HL-60 (cell line): ENCODE data around the gene DHCR24.

ENCODE experiments used
- DNase-seq, 2 experiments: peaks; one replicate each; pipeline ENCODE4 v3.0.0-alpha.2; 2010 to 2020; ENCODE audit warnings: low read depth in 1 of 2, low spot score in 1 of 2
- H3K27ac ChIP-seq: fragments of 250-450 bp; sonication (Bioruptor Pico); replicated peaks from 2 replicates; pipeline ENCODE4 v1.5.1; 2020; ENCODE audit warnings: mild to moderate bottlenecking, moderate library complexity
- H3K27me3 ChIP-seq: fragments of 250-450 bp; sonication (Bioruptor Pico); 2 replicates; pipeline ENCODE4 v1.5.1; 2021; ENCODE audit warnings: mild to moderate bottlenecking, moderate library complexity; ENCODE audit not compliant: insufficient read depth, poor library complexity, severe bottlenecking
- H3K4me3 ChIP-seq: replicated peaks from 2 replicates; pipeline ENCODE4 v1.5.1; 2011; ENCODE audit warnings: mild to moderate bottlenecking, control low read depth, low read length; ENCODE audit not compliant: insufficient read depth
- GABPA ChIP-seq: IDR thresholded peaks from 2 replicates; pipeline ENCODE4 v1.6.1; 2012; ENCODE audit warnings: low read depth
- POLR2AphosphoS5 ChIP-seq: IDR thresholded peaks from 2 replicates; pipeline ENCODE4 v1.6.1; 2012; ENCODE audit warnings: low read depth
- SPI1 ChIP-seq: IDR thresholded peaks from 2 replicates; pipeline ENCODE4 v1.6.1; 2012; ENCODE audit warnings: low read depth, mild to moderate bottlenecking, borderline replicate concordance
- TF ChIP-seq, protein P1 (sequence below): IDR thresholded peaks from one replicate; pipeline ENCODE4 v1.5.1; 2011; ENCODE audit warnings: low read length, control low read depth, inconsistent platforms; ENCODE audit not compliant: insufficient read depth
- TF ChIP-seq, protein P2 (sequence below): IDR thresholded peaks from 2 replicates; pipeline ENCODE4 v1.6.1; 2012; ENCODE audit warnings: low read depth; ENCODE audit not compliant: insufficient replicate concordance

DHCR24 gene

DNA sequence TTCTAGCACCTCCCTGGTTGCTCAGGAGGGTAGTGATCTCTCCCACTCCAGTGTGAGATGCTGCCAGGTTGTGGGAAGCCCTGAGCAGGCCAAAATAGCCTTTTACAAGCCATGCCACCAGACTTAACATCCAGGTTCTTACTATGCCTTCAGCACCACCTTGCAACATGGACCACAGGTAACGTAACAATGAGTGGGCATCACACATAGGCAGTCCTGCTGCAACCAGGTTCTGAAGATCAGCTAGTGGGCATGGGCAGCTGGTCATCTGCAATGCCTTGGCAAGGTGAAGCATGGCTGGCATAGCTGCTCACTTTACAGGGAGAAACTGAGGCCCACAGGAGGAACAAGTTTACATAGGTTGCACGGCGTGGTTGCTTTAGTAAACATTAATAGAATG is 40.7 kb downstream of the DHCR24 start:
- Histone ChIP-seq H3K4me3 (no peak overlapping the region), H3K27me3 (no peaks in the 10 kb centered on the region), H3K27ac (no peak overlapping the region)
- TF ChIP-seq POLR2AphosphoS5 (peak; percentile 54), SPI1 (no peak)
- DNase-seq = no peak

- Histone ChIP-seq H3K27me3 (no peaks in the 10 kb centered on the region), H3K4me3 (no peak overlapping the region), H3K27ac (no peak overlapping the region)
- no peak for DNase-seq
- TF ChIP-seq, protein P1, sequence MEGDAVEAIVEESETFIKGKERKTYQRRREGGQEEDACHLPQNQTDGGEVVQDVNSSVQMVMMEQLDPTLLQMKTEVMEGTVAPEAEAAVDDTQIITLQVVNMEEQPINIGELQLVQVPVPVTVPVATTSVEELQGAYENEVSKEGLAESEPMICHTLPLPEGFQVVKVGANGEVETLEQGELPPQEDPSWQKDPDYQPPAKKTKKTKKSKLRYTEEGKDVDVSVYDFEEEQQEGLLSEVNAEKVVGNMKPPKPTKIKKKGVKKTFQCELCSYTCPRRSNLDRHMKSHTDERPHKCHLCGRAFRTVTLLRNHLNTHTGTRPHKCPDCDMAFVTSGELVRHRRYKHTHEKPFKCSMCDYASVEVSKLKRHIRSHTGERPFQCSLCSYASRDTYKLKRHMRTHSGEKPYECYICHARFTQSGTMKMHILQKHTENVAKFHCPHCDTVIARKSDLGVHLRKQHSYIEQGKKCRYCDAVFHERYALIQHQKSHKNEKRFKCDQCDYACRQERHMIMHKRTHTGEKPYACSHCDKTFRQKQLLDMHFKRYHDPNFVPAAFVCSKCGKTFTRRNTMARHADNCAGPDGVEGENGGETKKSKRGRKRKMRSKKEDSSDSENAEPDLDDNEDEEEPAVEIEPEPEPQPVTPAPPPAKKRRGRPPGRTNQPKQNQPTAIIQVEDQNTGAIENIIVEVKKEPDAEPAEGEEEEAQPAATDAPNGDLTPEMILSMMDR = no peak
- TF ChIP-seq GABPA (no peak), POLR2AphosphoS5 (no peak), SPI1 (no peak)
- TF ChIP-seq, protein P2, sequence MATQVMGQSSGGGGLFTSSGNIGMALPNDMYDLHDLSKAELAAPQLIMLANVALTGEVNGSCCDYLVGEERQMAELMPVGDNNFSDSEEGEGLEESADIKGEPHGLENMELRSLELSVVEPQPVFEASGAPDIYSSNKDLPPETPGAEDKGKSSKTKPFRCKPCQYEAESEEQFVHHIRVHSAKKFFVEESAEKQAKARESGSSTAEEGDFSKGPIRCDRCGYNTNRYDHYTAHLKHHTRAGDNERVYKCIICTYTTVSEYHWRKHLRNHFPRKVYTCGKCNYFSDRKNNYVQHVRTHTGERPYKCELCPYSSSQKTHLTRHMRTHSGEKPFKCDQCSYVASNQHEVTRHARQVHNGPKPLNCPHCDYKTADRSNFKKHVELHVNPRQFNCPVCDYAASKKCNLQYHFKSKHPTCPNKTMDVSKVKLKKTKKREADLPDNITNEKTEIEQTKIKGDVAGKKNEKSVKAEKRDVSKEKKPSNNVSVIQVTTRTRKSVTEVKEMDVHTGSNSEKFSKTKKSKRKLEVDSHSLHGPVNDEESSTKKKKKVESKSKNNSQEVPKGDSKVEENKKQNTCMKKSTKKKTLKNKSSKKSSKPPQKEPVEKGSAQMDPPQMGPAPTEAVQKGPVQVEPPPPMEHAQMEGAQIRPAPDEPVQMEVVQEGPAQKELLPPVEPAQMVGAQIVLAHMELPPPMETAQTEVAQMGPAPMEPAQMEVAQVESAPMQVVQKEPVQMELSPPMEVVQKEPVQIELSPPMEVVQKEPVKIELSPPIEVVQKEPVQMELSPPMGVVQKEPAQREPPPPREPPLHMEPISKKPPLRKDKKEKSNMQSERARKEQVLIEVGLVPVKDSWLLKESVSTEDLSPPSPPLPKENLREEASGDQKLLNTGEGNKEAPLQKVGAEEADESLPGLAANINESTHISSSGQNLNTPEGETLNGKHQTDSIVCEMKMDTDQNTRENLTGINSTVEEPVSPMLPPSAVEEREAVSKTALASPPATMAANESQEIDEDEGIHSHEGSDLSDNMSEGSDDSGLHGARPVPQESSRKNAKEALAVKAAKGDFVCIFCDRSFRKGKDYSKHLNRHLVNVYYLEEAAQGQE = no peak
These were observed 41.2 kb downstream of the DHCR24 start for GRCh38 chr1:54845772-54846171.

DNA sequence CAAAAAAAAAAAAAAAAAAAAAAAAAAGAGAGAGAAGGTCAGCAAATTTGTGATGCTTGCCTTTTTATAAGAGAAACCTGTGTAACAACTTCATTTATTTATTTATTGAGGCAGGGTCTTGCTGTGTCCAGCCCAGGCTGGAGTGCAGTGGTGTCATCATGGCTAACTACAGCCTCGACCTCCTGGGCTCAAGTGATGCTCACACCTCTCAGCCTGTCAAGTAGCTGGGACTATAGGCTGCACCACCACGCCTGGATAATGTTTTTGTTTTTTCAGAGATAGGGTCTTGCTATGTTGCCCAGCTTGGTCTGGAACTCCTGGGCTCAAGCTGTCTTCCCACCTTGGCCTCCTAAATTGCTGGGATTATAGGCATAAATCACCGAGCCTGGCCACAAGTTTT is 42.4 kb downstream of the DHCR24 start:
- no peak overlapping the region for H3K4me3 ChIP-seq
- DNase-seq = no peak
- no peaks in the 10 kb centered on the region for H3K27me3 ChIP-seq
- no peak for TF ChIP-seq SPI1
- no peak overlapping the region for H3K27ac ChIP-seq

- H3K27ac ChIP-seq = no peak overlapping the region
- no peak for TF ChIP-seq POLR2AphosphoS5
- TF ChIP-seq, protein P2 = no peak
- no peak for TF ChIP-seq GABPA
- TF ChIP-seq, protein P1 = no peak
- no peak for TF ChIP-seq SPI1
- DNase-seq = no peak
- H3K27me3 ChIP-seq = no peaks in the 10 kb centered on the region
- no peak overlapping the region for H3K4me3 ChIP-seq
These were observed 43.5 kb downstream of the DHCR24 start for GRCh38 chr1:54843449-54843848.

GRCh38 chr1:54842963-54843362 is 44.0 kb downstream of the DHCR24 start:
- no peak for DNase-seq
- H3K4me3 ChIP-seq = no peak overlapping the region
- H3K27me3 ChIP-seq = no peaks in the 10 kb centered on the region
- TF ChIP-seq, protein P1 = no peak
- TF ChIP-seq SPI1 (no peak), GABPA (no peak), POLR2AphosphoS5 (no peak)
- TF ChIP-seq, protein P2 = no peak
- no peak overlapping the region for H3K27ac ChIP-seq
